Measurements from ENCODE around the gene COPG2. TPM values are rescaled to one million over a fixed set of nuclear protein-coding genes. Genes with fewer than 3 reads are reported as not detected.

COPG2 gene
- total and polyA plus RNA-seq, 2 of the 4 experiments (the other 2 are of a cell fraction) = 18.1 to 50.0 TPM

DNA sequence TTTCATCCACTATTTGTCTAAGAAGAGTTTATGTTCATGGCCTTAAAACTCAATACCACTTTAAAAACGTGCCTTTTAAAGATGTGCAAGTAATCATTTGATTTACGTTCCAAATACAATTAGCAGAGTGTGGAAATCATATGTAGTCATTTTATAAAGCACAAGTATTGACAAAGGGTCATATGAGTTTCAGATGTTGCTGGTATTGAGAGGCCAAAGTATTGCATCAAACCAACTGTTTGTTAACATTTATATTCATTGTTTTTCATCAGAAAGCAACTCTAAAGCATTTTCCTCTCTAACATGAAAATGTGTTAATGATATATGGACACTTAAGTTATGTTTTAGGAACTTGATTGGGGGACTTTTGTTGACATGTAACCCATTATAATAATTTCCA is 29.3 kb upstream of the COPG2 start:
- no peak overlapping the region for H3K4ac ChIP-seq (ENCODE audit: low read depth, low read length)
- ChIA-PET CTCF (no interaction called here), POLR2A (ENCODE audit: unreplicated experiment) (no interaction called here)
- H4K91ac ChIP-seq (ENCODE audit: insufficient read depth, low read depth, low read length) = no peak overlapping the region
- no peak overlapping the region for H3K23ac ChIP-seq (ENCODE audit: low read depth, low read length)
- H4K8ac ChIP-seq (ENCODE audit: low read depth in 2 of 2, low read length in 2 of 2) = no peak overlapping the region
- no peaks in the 10 kb centered on the region for H3K9me1 ChIP-seq (ENCODE audit: insufficient read depth, low read length)
- peaks cover 6% of the 10 kb centered on the region for H3K27me3 ChIP-seq (ENCODE audit: control insufficient read depth, insufficient read depth, low read length)
- H3K27ac ChIP-seq (ENCODE audit: insufficient read depth, low read length) = no peak overlapping the region
- no peak overlapping the region for H2BK120ac ChIP-seq (ENCODE audit: low read depth, low read length)
- H3K4me3 ChIP-seq (ENCODE audit: insufficient read depth, low read depth, low read length) = no peak overlapping the region
- H2BK20ac ChIP-seq (ENCODE audit: low read depth, low read length) = no peak overlapping the region
- no peak overlapping the region for H2BK15ac ChIP-seq (ENCODE audit: low read depth, low read length)
- dilution Hi-C loops (cut with HindIII; ENCODE audit: low sequenced_read_pairs, unreplicated experiment) (no loop called here), intact Hi-C loops (cut with micrococcal nuclease) (loop anchor here (10.0 kb wide), 1 partner anchor 453 kb away; no protein-coding TSS in a partner anchor), in situ Hi-C loops (cut with MboI; ENCODE audit: low sequenced_read_pairs) (no loop called here)
- no peak overlapping the region for H2BK5ac ChIP-seq (ENCODE audit: low read depth, low read length, poor library complexity, severe bottlenecking)
- H4K5ac ChIP-seq (ENCODE audit: low read depth, low read length) = no peak overlapping the region
- H3K9me3 ChIP-seq (ENCODE audit: control insufficient read depth, insufficient read depth, low read length) = no peaks in the 10 kb centered on the region
- H3K9ac ChIP-seq (ENCODE audit: low read depth, low read length) = no peak overlapping the region
- BruUV-seq (replicated peaks) = no TSS peak
- no peaks in the 10 kb centered on the region for H3K36me3 ChIP-seq (ENCODE audit: control insufficient read depth, insufficient read depth, low read length)
- H2AK9ac ChIP-seq (replicated peaks; ENCODE audit: low read depth, low read length, poor library complexity) = no peak overlapping the region
- H3K18ac ChIP-seq (ENCODE audit: low read depth, low read length) = no peak overlapping the region
- no peak overlapping the region for H2AK5ac ChIP-seq (ENCODE audit: low read depth, low read length)
- no peaks in the 10 kb centered on the region for H3K4me1 ChIP-seq (ENCODE audit: control insufficient read depth, insufficient read depth, low read length)
- H4K20me1 ChIP-seq (ENCODE audit: insufficient read depth, low read length) = no peaks in the 10 kb centered on the region
- no peak overlapping the region for H3K56ac ChIP-seq (ENCODE audit: extremely low read depth, insufficient read depth, low read length)
- DNase-seq (no peak), ATAC-seq (ENCODE audit: low read depth) (no peak)
- H2AFZ ChIP-seq (replicated peaks; ENCODE audit: low read length, poor library complexity) = no peak overlapping the region
- H3K14ac ChIP-seq (replicated peaks; ENCODE audit: low read depth, low read length) = no peak overlapping the region
- no peak overlapping the region for H3K4me2 ChIP-seq (ENCODE audit: low read depth, low read length)
- TF ChIP-seq CHD1 (IDR thresholded peaks at IDR 0.05; ENCODE audit: low read depth, low read length) (no peak), NFE2L2 (IDR thresholded peaks at IDR 0.05; ENCODE audit: low read depth, low read length) (no peak), SMC3 (IDR thresholded peaks at IDR 0.05; ENCODE audit: low read depth, low read length) (no peak), RFX5 (IDR thresholded peaks at IDR 0.05; ENCODE audit: low read depth, low read length) (no peak), MAFK (IDR thresholded peaks at IDR 0.05; ENCODE audit: low read depth, low read length) (no peak), FOS (IDR thresholded peaks at IDR 0.05; ENCODE audit: low read depth, low read length) (no peak)
- TF ChIP-seq, protein P1, sequence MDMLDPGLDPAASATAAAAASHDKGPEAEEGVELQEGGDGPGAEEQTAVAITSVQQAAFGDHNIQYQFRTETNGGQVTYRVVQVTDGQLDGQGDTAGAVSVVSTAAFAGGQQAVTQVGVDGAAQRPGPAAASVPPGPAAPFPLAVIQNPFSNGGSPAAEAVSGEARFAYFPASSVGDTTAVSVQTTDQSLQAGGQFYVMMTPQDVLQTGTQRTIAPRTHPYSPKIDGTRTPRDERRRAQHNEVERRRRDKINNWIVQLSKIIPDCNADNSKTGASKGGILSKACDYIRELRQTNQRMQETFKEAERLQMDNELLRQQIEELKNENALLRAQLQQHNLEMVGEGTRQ (IDR thresholded peaks at IDR 0.05; ENCODE audit: low read depth, low read length) = no peak
- H3K79me1 ChIP-seq (ENCODE audit: low read depth in 1 of 2, low read length in 2 of 2) = no peaks in the 10 kb centered on the region
- WGBS, 2 experiments (ENCODE audit: extremely low coverage in 2 of 2, insufficient read length in 1 of 2) = no CpG with 5 or more reads among the region's 2 CpGs
